Thyroid gland (tissue), 4 donors: ENCODE results near the gene SHC3.

Experiments
- POLR2A ChIP-seq, 2 donors: fragments of 450-650 bp; IDR thresholded peaks; one replicate each; pipeline ENCODE4 v1.6.1; 2017; ENCODE audit warnings: antibody characterized with exemption in 2 of 2, mild to moderate bottlenecking in 2 of 2, moderate library complexity in 1 of 2
- TF ChIP-seq, protein P1 (sequence below), 6 experiments: fragments of 200-600 bp in 3 of 6; fragments of 450-650 bp in 3 of 6; sonication (generic) in 3 of 6; IDR thresholded peaks; one replicate each; pipeline ENCODE4 v1.5.1; 2016 to 2019; ENCODE audit warnings: antibody characterized with exemption in 6 of 6, mild to moderate bottlenecking in 2 of 6, inconsistent platforms in 1 of 6, moderate library complexity in 1 of 6

- TF ChIP-seq, protein P1, sequence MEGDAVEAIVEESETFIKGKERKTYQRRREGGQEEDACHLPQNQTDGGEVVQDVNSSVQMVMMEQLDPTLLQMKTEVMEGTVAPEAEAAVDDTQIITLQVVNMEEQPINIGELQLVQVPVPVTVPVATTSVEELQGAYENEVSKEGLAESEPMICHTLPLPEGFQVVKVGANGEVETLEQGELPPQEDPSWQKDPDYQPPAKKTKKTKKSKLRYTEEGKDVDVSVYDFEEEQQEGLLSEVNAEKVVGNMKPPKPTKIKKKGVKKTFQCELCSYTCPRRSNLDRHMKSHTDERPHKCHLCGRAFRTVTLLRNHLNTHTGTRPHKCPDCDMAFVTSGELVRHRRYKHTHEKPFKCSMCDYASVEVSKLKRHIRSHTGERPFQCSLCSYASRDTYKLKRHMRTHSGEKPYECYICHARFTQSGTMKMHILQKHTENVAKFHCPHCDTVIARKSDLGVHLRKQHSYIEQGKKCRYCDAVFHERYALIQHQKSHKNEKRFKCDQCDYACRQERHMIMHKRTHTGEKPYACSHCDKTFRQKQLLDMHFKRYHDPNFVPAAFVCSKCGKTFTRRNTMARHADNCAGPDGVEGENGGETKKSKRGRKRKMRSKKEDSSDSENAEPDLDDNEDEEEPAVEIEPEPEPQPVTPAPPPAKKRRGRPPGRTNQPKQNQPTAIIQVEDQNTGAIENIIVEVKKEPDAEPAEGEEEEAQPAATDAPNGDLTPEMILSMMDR (IDR thresholded peaks at IDR 0.05) = no peak
- TF ChIP-seq POLR2A (IDR thresholded peaks at IDR 0.05) = no peak
Observed at GRCh38 chr9:88978034-88978433, 200.6 kb downstream of the SHC3 start.
